GM19099 (cell line): ENCODE results near the gene PNPLA6.

Source experiments
- POLR2A ChIP-seq: IDR thresholded peaks from 3 replicates; pipeline ENCODE4 v1.6.1; 2011; ENCODE audit warnings: low read depth; ENCODE audit not compliant: insufficient read length; ENCODE audit errors: extremely low read depth

PNPLA6 gene

DNA sequence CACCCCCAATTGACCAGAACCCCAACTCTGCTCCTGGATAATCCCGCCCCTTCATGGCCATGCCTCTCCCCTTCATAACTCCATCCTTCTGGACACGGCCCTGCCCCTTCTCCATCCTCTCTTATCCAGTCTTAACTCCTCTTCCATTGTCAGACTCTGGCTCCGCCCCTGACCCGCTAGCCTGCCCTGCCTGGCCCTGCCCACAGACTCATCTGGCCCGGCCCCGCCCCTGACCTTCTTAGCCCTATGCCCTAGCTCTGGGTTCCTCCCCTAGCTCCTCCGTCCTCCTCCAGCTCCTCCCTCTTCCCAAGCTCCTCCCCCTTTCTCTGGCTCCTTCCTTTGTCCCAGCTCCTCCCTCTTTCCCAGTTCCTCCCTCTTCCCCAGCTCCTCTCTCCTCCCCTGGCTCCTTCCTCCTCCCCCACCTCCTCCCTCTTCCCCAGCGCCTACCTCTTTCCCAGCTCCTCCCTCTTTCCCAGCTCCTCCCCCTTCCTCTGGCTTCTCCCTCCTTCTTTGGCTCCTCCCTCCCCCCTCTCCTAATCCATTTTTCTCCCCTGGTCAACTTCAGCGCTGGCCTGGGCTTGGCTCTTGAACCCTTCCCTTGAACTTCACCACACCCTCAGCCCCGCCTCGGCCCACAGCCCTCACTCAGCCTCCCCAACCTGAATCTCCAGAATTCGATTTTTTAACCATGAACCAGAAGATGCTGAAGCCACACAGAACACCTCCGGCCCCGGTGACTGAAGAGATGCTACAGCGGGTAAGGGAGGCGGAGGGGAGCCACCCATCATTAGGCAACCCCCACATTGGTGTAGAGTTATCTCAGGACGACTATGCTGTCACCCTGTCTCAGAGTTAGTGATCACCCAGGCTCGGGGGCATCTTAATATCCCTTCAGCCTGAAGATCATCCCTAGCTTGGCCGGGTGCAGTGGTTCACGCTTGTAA lies 28.9 kb upstream of the PNPLA6 start:
- no peak for TF ChIP-seq POLR2A

DNA sequence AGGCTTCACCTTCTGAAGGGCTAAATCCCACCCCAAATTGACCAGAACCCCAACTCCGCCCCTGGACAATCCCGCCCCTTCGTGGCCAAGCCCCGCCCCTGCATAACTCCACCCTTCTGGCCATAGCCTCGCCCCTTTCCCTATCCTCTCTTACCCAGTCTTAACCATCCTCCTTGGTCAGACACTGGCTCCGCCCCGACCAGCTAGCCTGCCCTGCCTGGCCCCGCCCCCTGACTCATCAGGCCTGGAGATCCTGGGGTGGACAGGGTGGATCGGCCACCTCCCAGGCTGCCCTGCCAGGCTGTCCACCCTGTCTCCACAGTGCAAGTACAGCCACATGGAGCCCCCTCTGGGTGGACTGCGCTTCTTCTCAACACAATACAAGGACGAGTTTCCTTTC lies 27.6 kb upstream of the PNPLA6 start:
- TF ChIP-seq POLR2A, result no peak

DNA sequence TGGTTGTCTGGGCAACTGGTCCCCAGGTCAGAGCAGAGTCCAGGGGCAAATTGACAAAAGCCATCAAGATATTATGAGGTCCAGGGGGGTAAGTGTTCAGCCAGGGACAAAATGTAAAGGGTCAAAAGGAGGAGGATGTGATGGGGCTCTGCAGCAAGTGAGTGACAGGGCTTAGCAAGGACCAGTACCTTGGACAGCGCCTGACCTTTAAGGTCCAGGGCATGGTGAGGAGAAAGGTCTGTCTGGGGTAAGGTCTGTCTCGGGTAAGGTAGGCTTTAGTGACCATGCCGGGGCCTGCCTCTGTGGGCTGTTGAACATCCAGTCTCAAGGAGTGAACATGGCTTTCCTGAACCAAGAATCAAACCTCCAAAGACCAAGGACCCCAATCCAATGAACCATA lies 25.9 kb upstream of the PNPLA6 start:
- no peak for TF ChIP-seq POLR2A

DNA sequence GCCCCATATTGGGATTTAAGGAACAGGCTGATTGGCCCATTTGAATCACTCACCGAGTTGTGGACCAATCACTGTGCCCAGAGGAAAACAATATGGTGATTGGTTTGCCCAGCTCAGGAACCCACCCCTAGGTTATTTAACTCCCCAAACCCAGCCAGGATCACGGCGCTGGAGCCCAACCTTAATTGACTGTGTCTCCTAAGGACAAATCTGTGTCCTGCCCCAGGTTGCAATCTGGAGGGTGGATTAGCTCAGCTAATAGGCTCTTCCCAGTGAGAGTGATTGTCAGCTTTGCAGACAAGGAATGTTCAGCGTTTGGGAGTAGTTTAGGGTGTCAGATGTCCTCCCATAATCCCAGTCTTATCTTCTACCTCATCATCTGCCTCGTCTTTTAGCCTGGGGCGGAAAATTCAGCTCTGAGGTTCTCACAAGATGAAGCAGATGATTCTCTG lies 23.1 kb upstream of the PNPLA6 start:
- no peak for TF ChIP-seq POLR2A

DNA sequence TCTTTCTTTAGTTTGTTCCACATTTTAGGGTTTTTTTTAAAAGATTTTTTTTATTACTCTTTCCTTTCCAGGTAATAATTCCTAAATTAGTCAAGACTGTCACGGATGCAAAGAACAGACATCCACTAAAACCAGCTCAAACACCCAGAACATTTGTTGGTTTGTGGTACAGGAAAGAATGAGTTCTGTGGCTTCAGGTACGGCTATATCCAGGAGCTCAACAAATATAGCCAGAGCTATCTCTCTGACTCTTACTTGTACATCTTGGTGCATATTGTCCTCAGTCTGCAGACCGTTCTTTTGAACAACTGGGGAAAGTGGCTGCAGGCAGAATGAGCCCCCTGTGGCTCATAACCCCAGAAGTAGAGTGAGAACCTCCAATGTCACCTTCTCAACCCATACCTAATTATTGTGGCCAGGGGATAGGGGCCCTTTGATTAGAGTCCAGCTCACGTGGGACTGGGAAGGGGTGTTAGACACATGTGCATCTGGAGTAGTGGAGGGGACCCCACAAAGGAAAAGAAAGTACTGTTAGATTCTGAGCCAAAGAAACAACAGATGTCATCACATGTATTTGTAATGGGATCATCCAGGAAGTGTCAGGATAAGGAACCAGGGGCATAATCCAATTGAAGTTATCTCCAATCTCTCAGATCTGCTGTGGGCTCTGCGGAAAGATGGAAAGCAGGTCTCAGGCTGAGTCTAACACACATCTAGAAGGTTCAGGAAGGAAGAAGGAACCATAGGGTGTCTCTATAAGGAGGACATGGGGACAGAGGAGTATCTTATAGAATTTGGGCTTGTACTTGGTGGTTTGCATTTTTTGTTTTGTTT lies 21.5 kb upstream of the PNPLA6 start:
- no peak for TF ChIP-seq POLR2A

DNA sequence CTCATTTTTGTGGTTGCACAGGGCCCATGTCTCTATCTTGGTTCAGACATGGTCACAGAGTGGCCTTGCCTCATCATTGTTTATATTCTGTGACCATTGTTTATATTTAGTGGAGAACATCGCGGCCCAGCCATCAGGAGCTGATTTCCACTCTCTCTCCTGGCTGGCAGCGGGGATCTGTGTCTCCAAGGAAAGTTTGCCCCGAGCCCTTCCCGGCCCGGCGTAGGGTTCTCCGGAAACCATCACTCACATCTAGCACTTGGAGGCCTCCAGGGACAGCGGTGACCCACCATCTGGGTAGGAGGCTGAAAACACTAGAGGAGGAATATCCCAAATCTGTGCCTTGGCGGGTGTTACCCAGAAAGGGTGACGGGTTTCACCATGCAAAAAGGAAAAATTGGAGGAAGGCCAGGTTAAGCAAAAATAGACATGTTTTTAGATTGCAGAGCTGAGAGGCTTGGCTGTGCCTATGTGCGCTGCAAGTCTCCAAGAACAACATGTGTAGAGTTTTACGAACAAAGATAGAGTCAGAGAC lies 20.3 kb upstream of the PNPLA6 start:
- TF ChIP-seq POLR2A, result no peak

DNA sequence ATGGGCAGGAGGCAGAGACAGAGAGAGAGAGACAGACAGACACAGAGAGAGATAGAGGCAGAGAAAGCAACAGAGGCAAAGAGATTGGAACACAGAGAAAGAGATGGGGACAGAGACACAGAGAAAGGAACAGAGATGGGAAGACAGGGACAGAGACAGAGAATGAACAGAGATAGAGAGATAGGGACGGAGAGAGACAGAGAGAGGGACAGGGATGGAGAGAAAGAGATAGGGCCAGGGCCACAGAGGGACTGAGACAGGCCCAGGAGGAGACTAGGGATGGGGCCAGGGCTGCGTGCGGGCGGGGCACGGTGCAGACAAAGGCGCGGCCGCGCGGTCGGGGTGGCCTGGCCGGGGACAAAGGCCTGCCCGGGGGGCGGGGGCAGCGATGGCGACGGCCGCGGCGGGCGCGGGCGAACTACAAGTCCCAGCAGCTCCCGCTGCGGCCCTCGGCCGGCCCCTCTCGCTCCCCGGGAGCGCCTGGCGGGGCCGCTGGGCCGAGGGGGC lies 19.8 kb upstream of the PNPLA6 start, which contains the start of gene ZNF358:
TSS of gene ZNF358 (plus strand) at position 459 of the 507 bp plus-strand sequence. CDS start 3,140 bp downstream, outside the sequence.
- TF ChIP-seq POLR2A, result no peak

DNA sequence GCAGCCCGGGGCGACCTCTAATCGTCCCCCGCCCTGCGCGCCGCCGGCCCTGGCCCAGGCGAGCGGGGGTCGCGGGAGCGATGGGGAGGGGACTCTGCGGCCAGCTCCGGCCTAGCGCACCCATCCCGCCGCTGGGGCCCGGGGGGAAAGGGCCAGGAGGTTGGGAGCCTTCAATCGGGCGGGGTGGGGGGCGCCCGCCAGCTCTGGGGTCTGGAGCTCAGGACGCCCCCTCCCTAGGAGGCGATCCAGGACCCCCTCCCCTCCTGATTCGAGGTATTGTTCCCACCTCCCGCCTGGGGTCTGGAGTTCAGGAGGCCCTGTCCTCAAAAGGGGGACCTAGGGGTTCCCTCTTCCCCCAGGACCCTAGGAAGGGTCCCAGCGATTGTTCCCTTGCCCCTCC lies 19.2 kb upstream of the PNPLA6 start:
- no peak for TF ChIP-seq POLR2A

DNA sequence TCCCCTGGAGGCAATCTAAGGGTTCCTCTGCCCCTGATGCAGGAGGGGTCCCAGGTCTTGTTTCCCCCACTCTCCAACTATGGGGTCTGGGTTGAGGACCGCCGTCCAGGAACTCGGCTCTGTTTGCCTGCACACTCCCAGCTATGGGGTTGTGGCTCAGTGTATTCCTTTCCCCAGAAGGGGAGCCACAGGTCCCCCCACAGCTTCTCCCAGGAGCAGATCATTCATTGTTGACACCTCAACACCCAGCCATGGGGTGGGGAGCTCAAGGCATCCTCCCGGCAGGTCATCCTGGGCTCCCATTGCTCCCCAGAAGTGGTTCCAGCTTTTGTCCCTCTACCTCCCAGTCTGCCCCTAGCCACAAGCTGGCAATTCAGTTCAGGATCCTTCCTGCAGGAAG lies 18.6 kb upstream of the PNPLA6 start:
- TF ChIP-seq POLR2A, result no peak

DNA sequence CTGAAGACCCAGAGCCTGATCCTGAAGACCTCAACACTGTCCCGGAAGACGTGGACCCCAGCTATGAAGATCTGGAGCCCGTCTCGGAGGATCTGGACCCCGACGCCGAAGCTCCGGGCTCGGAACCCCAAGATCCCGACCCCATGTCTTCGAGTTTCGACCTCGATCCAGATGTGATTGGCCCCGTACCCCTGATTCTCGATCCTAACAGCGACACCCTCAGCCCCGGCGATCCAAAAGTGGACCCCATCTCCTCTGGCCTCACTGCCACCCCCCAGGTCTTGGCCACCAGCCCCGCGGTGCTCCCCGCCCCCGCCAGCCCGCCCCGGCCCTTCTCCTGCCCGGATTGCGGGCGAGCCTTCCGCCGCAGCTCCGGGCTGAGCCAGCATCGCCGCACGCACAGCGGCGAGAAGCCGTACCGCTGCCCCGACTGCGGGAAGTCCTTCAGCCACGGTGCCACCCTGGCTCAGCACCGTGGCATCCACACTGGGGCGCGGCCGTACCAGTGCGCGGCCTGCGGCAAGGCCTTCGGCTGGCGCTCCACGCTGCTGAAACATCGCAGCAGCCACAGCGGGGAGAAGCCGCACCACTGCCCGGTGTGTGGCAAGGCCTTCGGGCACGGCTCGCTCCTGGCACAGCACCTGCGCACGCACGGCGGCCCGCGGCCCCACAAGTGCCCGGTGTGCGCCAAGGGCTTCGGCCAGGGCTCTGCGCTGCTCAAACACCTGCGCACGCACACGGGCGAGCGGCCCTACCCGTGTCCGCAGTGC lies 16.0 kb upstream of the PNPLA6 start:
- no peak for TF ChIP-seq POLR2A

DNA sequence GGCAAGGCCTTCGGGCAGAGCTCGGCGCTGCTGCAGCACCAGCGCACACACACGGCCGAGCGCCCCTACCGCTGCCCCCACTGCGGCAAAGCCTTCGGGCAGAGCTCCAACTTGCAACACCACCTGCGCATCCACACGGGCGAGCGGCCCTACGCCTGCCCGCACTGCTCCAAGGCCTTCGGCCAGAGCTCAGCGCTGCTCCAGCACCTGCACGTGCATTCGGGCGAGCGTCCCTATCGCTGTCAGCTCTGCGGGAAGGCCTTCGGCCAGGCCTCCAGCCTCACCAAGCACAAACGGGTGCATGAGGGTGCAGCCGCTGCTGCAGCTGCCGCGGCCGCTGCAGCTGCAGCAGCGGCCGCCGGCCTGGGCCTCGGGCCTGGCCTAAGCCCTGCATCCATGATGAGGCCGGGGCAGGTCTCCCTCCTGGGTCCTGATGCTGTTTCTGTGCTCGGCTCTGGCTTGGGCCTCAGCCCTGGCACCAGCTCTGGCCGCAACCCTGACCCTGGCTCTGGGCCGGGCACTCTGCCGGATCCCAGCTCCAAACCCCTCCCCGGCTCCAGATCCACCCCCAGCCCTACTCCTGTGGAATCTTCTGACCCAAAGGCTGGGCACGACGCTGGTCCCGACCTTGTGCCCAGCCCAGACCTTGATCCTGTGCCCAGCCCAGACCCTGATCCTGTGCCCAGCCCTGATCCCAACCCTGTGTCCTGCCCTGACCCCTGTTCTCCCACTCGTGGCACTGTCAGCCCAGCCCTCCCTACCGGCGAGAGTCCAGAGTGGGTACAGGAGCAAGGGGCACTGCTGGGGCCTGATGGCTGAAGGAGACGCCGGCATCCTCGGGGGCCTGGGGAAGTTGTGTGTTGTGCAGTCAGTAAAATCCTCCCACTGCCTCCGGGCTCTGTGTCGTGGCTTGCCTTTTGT lies 15.1 kb upstream of the PNPLA6 start:
- no peak for TF ChIP-seq POLR2A

DNA sequence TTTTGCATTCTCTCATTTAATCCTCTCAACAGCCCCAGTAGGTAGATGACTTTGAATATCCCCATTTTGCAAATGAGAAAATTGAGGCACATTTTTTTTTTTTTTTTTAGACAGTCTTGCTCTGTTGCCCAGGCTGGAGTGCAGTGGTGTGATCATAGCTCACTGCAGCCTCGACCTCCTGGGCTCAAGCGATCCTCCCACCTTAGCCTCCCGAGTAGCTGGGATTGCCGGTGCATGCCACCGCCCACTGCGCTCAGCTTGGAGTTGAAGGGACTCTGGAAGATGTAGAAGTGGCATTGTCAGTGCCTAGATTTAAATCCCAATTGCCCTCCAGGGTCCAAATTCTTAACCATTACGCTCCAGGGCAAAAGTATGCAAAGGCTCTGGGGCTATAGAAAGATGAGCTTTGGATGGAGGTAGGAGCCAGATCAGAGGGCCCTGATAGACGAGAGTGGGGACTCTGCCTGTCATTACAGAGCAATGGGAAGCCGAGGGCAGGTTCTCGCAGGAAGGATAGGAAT lies 13.9 kb upstream of the PNPLA6 start:
- no peak for TF ChIP-seq POLR2A
